SKM-1 treated with dmso at 0.1 percent for 144 hours (cell line): ENCODE data around the gene H19.

ENCODE experiments used
- DNase-seq: peaks from one replicate; lab custom pipeline; 2025; ENCODE audit not compliant: unreplicated experiment; lab: John Stamatoyannopoulos, UW

The H19 gene

DNA sequence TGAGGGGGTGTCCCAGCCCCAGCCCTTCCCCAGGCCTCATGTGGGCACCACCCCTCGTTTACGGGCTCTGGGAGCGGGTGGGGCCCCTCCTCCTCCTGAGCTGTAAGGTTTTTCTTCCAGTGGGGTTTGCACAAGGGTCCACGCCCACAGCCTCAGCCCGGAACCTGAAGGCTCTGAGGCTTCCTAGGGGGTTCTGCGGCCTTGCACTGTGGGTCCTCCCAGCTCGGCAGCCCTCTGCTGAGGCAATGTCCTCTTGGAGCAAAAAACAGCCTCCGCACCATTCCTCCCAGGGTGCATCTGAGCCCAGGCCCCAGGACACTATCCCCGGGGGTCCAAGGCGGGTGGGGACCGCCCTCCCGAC, 14.1 kb downstream of the H19 start:
- DNase-seq: no peak

DNA sequence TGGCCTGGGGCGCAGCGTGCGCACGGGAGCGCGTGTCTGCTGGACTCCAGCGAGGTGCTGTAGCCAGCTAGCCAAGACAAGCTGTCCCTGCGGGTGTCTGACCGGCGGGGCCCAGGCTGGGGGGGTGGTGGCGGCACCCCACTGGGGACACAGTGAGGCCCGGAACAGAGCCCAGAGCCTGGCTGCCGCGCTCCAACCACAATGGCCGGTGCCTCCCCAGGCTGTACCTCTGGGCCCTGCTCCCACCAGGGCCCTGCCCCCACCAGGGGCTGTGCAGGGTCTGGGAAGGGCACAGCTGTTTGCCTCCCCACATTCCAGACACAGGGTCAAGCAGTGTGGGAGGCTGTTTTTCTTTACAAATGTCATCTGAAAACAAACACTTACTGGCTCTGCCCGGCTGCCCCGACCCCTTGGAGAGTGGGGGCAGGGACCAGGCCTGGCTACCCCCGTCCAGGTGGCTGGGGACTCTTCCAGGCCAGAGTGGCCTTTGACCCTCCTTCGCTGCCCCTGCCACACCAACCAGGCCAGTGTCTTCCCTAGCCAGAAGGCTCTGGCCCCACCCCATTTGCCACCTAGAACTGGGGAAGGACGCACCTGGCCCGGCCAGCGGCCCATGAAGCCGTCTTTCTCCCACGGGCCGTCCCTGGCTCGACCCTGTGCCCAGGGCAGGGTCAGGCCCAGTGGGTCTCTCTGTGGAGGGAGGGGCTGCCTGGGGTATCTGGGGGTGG, 14.6 kb downstream of the H19 start:
- DNase-seq: no peak

DNA sequence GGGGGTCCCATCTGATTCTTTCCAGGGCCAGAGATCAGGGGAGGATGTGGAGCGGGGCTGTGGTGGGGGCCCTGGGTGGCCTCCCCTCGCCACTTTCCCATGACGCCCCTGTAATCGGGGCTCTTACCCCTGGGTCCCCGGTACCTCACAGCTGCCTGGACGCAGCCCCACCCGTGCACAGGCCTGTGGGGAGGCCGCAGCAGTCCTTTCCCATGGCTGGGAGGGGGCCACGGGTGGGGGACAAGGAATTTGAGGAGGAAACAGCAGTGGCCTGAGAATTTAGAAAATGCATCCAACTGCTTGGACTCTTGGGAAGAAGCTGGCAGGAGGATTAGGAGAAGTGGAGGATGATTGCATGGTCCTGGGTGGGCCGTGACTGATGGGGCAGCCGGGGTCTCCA, 18.0 kb downstream of the H19 start:
- DNase-seq: no peak

DNA sequence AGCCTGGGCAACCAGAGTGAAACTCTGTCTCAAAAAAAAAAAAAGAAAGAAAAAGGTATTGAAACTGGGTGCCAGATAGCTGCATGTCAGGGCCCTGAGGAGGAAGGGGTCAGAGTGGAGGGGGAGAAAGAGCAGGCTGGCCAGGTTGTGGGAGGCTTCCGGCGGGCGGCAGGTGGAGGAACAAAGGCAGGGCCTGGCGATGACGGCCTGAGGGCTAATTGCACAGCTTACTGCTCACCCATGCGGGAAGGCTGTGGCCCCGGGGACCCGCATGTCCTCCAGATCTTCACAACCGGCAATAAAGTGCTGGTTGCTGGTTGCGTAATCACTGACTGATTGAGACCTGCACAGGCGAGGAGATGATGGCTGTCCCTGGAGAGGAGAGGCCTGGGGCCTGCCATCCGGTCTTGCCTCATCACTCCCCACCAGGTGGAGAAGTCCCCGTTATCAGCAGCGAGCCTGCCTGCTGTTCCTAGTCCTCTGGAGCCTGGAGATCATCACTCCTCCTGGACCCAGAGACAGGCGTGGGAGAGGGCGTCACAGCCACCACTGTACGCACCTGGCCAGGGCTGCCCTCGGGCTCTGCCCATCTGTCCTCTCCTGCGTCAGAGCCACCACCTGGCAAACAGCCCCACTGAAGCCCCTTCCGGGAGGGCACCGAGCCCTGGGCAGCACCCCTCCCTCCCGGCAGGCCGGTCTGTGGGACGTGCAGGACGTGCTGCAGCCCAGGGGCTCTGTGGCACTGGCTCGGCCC, 18.7 kb downstream of the H19 start:
- no peak for DNase-seq

- DNase-seq: no peak
These were observed 22.5 kb downstream of the H19 start for GRCh38 chr11:1975185-1975584.

DNA sequence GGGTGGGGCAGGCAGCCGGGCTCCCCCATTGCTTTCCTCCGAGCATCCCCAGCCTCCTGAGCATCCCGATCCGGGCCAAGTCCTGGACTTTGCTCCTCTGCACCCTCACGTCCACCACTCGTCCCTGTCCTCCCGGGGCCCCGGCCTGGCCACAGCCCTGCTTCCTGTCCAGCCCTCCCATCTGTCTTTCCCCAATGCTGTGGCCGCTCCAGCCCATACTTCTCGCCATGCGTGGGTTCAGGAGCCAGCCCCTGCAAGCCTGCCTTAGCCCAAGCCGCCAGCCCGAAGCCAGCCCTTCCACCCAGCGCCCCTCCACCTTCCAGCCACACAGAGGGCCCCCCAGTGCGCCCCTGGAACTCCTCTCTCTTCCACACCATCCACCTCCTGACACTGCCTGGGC, 26.7 kb downstream of the H19 start:
- no peak for DNase-seq

DNA sequence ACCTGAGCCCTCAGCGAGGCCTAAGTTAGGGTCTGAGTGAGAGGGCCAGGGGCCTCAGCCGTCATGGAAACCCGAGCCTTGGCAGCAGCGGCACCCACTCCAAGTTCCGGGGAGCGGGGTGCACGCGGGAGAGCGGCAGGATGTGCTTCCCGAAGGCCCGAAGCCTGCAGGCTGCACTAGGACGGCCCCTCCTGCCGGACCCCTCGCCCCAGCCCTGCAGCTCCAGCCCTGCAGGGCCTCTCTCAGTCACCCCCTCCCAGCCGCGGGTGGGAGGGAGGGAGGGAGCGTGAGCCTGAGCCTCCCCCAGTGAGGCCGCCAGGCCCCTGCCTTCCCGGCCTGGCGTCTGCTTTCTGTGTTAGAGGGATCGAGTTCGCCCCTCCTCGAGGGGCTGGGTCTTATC, 27.9 kb downstream of the H19 start:
- DNase-seq: no peak

DNA sequence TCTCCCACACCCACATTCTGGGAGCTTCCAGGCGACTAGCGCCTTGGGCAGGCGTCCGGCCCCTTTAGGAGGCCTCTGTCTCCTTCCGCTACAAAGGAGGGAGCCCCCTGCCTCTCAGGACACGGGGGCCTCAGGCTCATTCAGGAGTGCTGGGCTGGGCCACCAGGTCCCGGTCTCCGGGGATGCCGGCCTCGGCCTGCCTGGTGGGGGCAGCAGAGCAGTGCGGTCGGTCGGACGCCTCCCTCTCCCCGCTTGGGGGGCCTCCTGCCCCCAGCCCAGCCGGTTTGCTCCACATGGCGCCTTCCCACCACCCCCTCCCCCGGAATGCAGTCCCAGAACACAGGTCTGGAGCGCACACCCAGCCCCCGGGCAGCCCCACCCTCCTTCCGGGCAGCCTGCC, 28.6 kb downstream of the H19 start:
- DNase-seq: no peak

DNA sequence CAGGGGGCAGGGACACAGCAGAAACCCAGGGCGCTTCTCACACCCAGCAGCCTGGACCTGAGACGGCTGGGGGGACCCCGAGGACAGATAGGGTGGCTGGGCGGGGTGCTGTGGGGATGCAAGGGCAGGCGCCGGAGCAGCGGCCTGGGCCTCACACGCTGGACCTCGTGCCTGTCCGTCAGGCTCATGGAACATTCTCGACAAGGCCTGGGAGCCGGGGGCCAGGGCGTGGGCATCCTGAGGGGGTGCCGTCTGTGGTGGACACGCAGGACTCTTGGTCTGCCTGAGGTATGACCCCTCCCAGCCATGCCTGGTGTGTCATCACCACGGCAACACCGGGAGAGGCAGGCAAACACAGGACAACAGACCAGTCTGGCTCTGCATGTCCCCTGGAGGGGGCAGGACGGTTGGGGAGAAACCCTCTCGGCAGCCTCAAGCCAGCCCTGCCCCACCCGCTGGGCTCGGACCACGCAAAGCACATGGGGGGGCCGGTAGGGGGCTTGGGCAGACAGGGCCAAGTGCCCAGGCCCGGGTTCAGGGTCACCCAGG, 29.1 kb downstream of the H19 start:
- no peak for DNase-seq

DNA sequence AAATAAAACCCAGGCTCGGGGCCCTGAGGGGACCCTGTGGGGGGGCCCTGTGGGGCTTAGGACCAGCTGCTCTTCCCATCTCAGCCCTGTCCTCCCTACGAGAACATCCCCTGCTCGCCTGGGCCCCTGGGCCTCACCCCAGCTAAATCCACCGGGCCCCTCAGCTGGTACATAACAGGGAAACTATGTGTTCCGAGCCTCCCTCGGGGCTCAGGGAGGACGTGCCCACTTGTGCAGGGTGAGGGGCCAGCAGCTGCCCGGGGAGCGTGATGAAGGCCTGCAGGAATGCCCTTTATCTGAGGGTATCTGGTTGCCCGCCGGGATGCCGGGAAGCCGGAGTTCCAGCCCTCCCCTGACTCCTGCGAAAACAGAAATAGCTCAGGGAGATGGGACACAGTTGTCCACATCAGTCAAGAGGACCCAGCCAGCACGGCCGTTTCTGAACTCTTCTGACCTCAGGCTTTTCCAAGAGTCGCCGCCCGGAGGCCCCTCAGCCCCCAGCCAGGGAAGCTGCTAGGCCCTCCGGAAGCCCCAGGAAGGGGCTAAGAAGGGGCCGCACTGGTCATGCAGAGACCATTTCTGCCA, 29.9 kb downstream of the H19 start:
- DNase-seq: no peak

- DNase-seq: no peak
These were observed 31.1 kb downstream of the H19 start for GRCh38 chr11:1966531-1966930.

DNA sequence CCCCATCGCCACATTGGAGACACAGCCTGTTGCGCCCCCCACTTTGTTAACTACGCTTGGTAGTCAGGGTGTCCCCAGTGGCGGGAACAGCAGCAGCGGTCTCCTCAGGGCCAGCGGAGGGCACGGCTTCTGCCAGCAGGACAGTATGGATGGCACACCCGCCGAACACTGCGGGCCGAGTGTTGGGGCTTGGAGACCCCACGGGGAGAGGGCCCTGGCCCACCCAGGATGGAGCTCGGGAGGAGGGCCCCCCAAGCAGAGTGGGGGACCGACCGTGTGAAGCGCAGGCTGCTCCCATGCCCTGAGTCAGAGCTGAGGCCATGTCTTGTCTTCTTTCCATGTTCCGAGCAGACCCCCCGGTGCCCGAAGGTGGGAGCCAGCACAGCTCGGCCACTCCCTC, 32.7 kb downstream of the H19 start:
- DNase-seq: no peak

- DNase-seq: no peak
These were observed 33.3 kb downstream of the H19 start for GRCh38 chr11:1964348-1964747.

- no peak for DNase-seq
These were observed 33.8 kb downstream of the H19 start for GRCh38 chr11:1963864-1964263.

DNA sequence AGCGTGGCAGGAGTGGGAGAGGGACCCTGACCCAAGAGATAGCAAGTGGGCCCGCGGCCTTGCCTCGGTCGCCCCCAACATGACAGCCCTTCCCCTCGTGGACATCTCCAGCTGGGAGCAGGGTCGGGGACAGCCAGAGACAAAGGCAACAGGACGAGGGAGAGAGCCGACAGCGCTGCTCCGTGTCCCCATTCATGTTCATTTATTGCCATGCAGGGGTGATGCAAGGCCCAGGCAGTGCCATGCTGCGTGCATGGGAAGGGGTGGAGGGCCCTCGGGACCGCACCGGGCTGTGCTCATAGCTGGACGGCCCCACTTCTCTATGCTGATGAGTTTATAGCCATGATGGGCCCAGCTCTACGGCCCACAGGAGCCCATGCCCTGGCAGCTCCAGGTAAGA, 37.9 kb downstream of the H19 start:
- DNase-seq: no peak

GRCh38 chr11:1958367-1958766, 39.3 kb downstream of the H19 start:
- DNase-seq: no peak

- no peak for DNase-seq
These were observed 44.0 kb downstream of the H19 start for GRCh38 chr11:1953489-1954266.

GRCh38 chr11:1952806-1953482, 44.7 kb downstream of the H19 start:
- DNase-seq: no peak

GRCh38 chr11:1949922-1950321, 47.7 kb downstream of the H19 start:
- DNase-seq: no peak

DNA sequence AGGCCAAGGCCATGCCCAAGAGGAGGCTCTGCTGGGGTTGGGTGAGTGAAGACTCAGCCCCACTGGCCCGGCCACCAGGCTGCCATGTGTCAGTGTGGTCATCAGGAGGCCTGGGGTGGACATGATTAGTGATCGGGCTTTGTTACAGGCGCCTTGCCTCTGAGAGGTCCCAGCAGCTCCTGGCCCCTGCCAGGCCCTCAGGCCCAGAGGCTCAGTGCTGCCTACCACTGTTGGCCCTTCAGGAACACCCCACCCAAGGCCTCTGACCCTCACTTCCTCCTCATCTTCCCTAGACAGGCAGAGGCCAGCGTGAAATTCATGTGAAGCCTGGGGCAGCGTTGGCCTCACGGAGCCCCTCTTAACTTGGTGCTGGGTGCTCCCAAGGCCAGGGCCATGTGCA, 48.3 kb downstream of the H19 start:
- DNase-seq: no peak

- no peak for DNase-seq
These were observed 49.3 kb downstream of the H19 start for GRCh38 chr11:1948389-1948788.
